GDM1 (cell line): ENCODE data around the gene ARHGAP28.

Experiments used
- DNase-seq: peaks from one replicate; lab custom pipeline; 2025; lab: John Stamatoyannopoulos, UW

The ARHGAP28 gene

DNA sequence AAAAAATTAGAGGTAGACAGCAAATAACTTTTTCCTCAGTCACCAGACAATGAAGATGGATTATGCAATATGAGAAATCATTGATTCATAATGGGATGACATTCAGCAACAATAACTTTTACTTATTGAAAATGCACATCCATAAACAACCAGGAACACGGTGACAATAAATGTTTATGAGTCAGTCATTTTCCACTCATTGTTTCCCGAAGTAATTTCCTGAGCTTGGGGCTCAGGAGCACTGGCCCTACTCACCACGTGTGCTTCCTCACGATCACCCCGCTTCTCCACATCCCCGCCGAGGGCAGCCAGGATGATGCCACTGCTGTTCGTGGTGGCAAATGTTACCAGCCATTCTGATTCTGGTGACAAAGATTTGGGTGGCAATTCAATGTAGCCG, 231.8 kb downstream of the ARHGAP28 start:
- no peak for DNase-seq

DNA sequence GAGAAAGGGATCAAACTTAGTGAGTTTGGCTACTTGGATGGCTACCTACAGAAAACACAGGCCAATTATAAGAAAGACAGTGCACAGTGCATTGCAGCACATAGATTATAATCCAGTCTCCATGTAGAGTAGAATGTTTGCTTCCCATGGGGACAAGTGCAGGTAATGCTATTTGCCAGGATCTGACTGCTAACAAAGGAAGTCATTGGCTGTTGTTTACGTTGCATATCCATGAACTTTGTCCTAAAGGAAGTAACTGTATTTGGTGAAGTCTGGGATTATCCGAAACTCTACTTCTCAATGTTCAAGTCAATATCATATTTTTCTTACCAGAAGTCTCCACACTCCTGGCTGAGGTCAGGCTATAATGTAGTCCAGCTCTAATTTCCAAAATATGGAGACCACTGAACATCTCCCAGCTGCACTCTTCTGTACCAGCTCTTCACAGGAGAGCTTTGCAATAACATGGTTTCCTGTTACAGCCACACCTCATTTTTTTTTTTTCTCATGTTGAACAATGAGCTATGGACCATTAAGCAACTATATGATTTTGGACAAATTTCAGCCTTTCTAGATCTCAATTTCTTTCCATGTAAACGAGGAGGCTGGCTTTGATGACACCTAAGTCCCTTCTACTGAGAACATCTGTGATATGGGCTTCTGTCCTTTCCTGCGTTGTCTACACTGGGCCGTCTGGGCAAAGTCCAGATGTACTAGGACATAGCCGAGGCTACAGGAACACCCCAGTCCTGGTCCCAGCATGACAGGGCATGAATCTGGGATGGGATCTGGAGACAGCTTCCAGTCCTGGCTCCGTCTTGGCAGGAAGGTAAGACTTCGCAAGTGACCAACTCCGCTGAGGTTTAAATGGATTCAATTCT, 233.3 kb downstream of the ARHGAP28 start:
- no peak for DNase-seq

DNA sequence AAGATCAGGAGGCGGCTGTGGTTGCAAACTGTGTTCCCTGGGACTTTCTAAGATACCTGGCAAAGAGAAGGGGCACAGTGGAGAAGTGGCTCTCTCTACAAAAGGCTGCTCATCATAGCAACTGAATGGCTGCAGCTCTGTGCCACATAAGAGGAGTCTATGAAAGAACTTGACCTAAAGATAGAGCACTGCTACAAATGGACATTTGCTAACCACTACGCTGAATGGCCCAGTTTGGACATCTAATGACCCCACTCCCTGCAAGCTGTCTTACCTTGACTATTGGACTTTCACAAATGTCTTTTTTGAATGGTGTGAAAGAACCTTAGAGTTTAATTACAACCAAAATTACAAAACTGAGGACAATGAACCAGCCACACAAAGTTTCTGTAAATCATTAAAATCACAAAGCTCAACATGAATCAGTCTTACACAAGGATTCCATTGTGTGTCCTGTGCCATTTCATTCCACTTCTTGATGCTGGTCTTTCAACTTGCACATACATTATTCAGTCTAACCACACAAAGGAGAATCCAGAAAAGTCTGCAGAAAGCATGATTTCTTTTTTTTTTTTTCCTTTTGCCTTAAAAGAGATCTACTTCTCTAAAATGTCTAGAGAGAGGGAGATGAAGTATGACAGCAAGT, 234.1 kb downstream of the ARHGAP28 start:
- no peak for DNase-seq
